PFSK-1 (cell line): ENCODE data around the gene VAT1L.

Source experiments
- FOXP2 ChIP-seq: optimal IDR thresholded peaks from 2 replicates; pipeline ENCODE3; 2011; ENCODE audit warnings: borderline replicate concordance, control low read depth, inconsistent platforms; ENCODE audit not compliant: insufficient read depth; ENCODE audit errors: extremely low read length, extremely low read depth
- POLR2AphosphoS5 ChIP-seq: IDR thresholded peaks from 2 replicates; pipeline ENCODE4 v1.6.1; 2012; ENCODE audit warnings: low read depth, mild to moderate bottlenecking, control low read depth, low read length, moderate library complexity
- REST ChIP-seq, 2 experiments: IDR thresholded peaks; 2 replicates each; pipeline versions ENCODE4 v1.6.1 to v1.8.0; 2011 to 2012; ENCODE audit warnings: low read depth in 2 of 2, low read length in 2 of 2, control low read depth in 1 of 2, inconsistent platforms in 1 of 2, mild to moderate bottlenecking in 1 of 2, moderate library complexity in 1 of 2; ENCODE audit not compliant: insufficient read depth in 1 of 2
- SIN3A ChIP-seq: IDR thresholded peaks from 2 replicates; pipeline ENCODE4 v1.6.1; 2012; ENCODE audit warnings: mild to moderate bottlenecking, low read length, moderate library complexity, borderline replicate concordance; ENCODE audit not compliant: insufficient read depth
- TAF1 ChIP-seq: IDR thresholded peaks from 2 replicates; pipeline ENCODE4 v1.6.1; 2012; ENCODE audit warnings: low read length, control low read depth, borderline replicate concordance; ENCODE audit not compliant: insufficient read depth

Gene VAT1L

GRCh38 chr16:77780378-77780837 is 8.0 kb upstream of the VAT1L start:
- no peak for TF ChIP-seq FOXP2
- no peak for TF ChIP-seq SIN3A
- TF ChIP-seq POLR2AphosphoS5, result no peak
- no peak for TF ChIP-seq TAF1
- TF ChIP-seq REST (IDR thresholded peaks at IDR 0.05; ENCODE audit: insufficient read depth in 1 of 2, low read depth in 2 of 2, low read length in 2 of 2), result no peak

- no peak for TF ChIP-seq TAF1
- no peak for TF ChIP-seq REST (IDR thresholded peaks at IDR 0.05; ENCODE audit: insufficient read depth in 1 of 2, low read depth in 2 of 2, low read length in 2 of 2)
- TF ChIP-seq FOXP2, result no peak
- no peak for TF ChIP-seq SIN3A
- no peak for TF ChIP-seq POLR2AphosphoS5
These were observed 7.3 kb upstream of the VAT1L start for GRCh38 chr16:77781091-77781490.

- TF ChIP-seq POLR2AphosphoS5 (no peak), TAF1 (no peak), REST (IDR thresholded peaks at IDR 0.05; ENCODE audit: insufficient read depth in 1 of 2, low read depth in 2 of 2, low read length in 2 of 2) (no peak), SIN3A (no peak)
These were observed 5.7 kb upstream of the VAT1L start for GRCh38 chr16:77782694-77783093.

- no peak for TF ChIP-seq REST (IDR thresholded peaks at IDR 0.05; ENCODE audit: insufficient read depth in 1 of 2, low read depth in 2 of 2, low read length in 2 of 2)
- no peak for TF ChIP-seq FOXP2
- TF ChIP-seq SIN3A, result no peak
- no peak for TF ChIP-seq POLR2AphosphoS5
- no peak for TF ChIP-seq TAF1
These were observed 3.7 kb upstream of the VAT1L start for GRCh38 chr16:77784441-77785372.
